HCEC 1CT (cell line): ENCODE measurements around the gene PTGER1.

Source experiments
- DNase-seq: peaks from one replicate; pipeline ENCODE4 v3.0.0-alpha.2; 2017

PTGER1 gene

GRCh38 chr19:14497228-14497921, 22.2 kb upstream of the PTGER1 start:
- DNase-seq: no peak

GRCh38 chr19:14496834-14497227, 21.7 kb upstream of the PTGER1 start:
- DNase-seq: no peak

- DNase-seq: peak; percentile 99
These were observed 21.1 kb upstream of the PTGER1 start, which contains the start of gene GIPC1 for GRCh38 chr19:14496029-14496833. TSS of gene GIPC1 (minus strand) at chr19:14496127. CDS start at chr19:14482976, 13,151 bp downstream.

GRCh38 chr19:14495672-14496028, 20.5 kb upstream of the PTGER1 start:
- no peak for DNase-seq

- no peak for DNase-seq
These were observed 19.9 kb upstream of the PTGER1 start for GRCh38 chr19:14494910-14495671.

- no peak for DNase-seq
These were observed 19.3 kb upstream of the PTGER1 start for GRCh38 chr19:14494411-14494810.

- DNase-seq: no peak
These were observed 17.7 kb upstream of the PTGER1 start for GRCh38 chr19:14492756-14493337.

GRCh38 chr19:14487370-14488125, 12.4 kb upstream of the PTGER1 start:
- peak; percentile 42 for DNase-seq

- no peak for DNase-seq
These were observed 7.2 kb upstream of the PTGER1 start for GRCh38 chr19:14482172-14482941.

GRCh38 chr19:14480700-14481079, 5.5 kb upstream of the PTGER1 start:
- DNase-seq: no peak

GRCh38 chr19:14479975-14480699, 5.0 kb upstream of the PTGER1 start:
- DNase-seq: no peak

GRCh38 chr19:14479309-14479974, 4.3 kb upstream of the PTGER1 start:
- no peak for DNase-seq

GRCh38 chr19:14478113-14478545, 3.0 kb upstream of the PTGER1 start:
- DNase-seq: no peak

GRCh38 chr19:14477418-14478112, 2.4 kb upstream of the PTGER1 start:
- no peak for DNase-seq

- peak; percentile 53 for DNase-seq
These were observed 1.7 kb upstream of the PTGER1 start for GRCh38 chr19:14476673-14477401.

- no peak for DNase-seq
These were observed 1.1 kb upstream of the PTGER1 start for GRCh38 chr19:14476327-14476672.

- no peak for DNase-seq
These were observed 327 bp downstream of the PTGER1 start for GRCh38 chr19:14474827-14475226.

- DNase-seq: no peak
These were observed 1.1 kb downstream of the PTGER1 start for GRCh38 chr19:14473978-14474578.
